ENCODE data around the gene TTLL12. TPM values are rescaled to one million over a fixed set of nuclear protein-coding genes. Genes with fewer than 3 reads are reported as not detected.

The TTLL12 gene
- total RNA-seq, 1 donor from 2014 or later: 21.4 TPM

DNA sequence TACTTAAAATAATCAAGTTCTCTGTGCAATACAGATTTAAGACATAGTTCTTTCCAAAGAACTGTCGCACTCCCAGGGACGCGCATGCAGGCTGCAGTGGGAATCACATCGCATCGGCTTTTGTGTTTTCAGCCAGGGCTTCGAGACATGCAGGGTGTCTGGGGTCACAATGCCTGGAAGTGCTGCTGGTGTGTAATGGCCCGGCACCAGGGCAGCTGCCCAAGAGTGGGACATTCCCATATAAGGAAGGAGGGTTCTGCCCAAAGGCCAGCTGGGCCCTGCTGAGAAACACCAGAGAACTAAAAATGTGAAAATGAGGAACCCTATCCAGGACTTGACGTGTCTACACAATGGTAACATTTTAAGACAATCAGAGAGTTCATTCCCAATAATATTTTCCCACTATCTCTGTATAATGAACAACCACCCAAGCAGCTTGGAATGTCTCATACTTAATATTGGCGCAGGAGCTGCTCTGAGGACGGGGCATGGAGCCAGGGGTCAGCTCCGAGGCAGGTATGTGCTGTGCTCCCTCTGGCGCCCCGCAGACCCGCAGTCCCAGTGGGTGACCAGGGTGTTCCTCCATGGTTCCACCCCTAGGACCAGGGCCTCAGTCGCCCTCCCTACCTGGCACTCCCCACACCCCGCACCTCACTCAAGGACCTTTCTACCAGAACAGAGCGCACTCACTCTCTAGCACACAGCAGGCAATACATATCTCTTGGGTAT, 55.0 kb downstream of the TTLL12 start:
- Histone ChIP-seq H3K9ac (ENCODE audit: low read length) (no peak overlapping the region), H3K27me3 (ENCODE audit: insufficient read depth, low read length) (no peaks in the 10 kb centered on the region), H4K20me1 (ENCODE audit: insufficient read depth, low read length) (peaks cover 9% of the 10 kb centered on the region), H2AFZ (ENCODE audit: low read depth, low read length) (no peak overlapping the region), H3K4me3 (ENCODE audit: insufficient read depth, low read depth, low read length) (no peak overlapping the region), H3K4me2 (ENCODE audit: low read length) (no peak overlapping the region), H3K9me3 (ENCODE audit: insufficient read depth, low read depth, low read length) (no peaks in the 10 kb centered on the region), H3K27ac (ENCODE audit: low read depth, low read length) (no peak overlapping the region), H3K79me2 (ENCODE audit: insufficient read depth, low read length) (no peaks in the 10 kb centered on the region), H3K36me3 (ENCODE audit: insufficient read depth, low read length) (peaks cover 17% of the 10 kb centered on the region), H3K4me1 (ENCODE audit: insufficient read depth, low read length) (peaks cover 12% of the 10 kb centered on the region)
- no peaks in the 10 kb centered on the region for H3K27me3 Mint-ChIP-seq (ENCODE audit: low read depth, unreplicated experiment)
- H3K9me3 Mint-ChIP-seq (ENCODE audit: unreplicated experiment): no peaks in the 10 kb centered on the region
- no peak for DNase-seq (ENCODE audit: low read depth)
- FAIRE-seq: no peak
- H3K4me1 Mint-ChIP-seq (ENCODE audit: low read depth, unreplicated experiment): peaks cover 11% of the 10 kb centered on the region
- no peak overlapping the region for H3K4me3 Mint-ChIP-seq (ENCODE audit: unreplicated experiment)
- H3K27ac Mint-ChIP-seq (ENCODE audit: unreplicated experiment): no peak overlapping the region
- H3K36me3 Mint-ChIP-seq (ENCODE audit: low read depth, unreplicated experiment): peaks cover 14% of the 10 kb centered on the region
- TF ChIP-seq EZH2 (IDR thresholded peaks at IDR 0.05; ENCODE audit: insufficient read depth, low read length): no peak
- TF ChIP-seq, protein P1, sequence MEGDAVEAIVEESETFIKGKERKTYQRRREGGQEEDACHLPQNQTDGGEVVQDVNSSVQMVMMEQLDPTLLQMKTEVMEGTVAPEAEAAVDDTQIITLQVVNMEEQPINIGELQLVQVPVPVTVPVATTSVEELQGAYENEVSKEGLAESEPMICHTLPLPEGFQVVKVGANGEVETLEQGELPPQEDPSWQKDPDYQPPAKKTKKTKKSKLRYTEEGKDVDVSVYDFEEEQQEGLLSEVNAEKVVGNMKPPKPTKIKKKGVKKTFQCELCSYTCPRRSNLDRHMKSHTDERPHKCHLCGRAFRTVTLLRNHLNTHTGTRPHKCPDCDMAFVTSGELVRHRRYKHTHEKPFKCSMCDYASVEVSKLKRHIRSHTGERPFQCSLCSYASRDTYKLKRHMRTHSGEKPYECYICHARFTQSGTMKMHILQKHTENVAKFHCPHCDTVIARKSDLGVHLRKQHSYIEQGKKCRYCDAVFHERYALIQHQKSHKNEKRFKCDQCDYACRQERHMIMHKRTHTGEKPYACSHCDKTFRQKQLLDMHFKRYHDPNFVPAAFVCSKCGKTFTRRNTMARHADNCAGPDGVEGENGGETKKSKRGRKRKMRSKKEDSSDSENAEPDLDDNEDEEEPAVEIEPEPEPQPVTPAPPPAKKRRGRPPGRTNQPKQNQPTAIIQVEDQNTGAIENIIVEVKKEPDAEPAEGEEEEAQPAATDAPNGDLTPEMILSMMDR (IDR thresholded peaks at IDR 0.05; ENCODE audit: insufficient read depth, low read depth, low read length): no peak

DNA sequence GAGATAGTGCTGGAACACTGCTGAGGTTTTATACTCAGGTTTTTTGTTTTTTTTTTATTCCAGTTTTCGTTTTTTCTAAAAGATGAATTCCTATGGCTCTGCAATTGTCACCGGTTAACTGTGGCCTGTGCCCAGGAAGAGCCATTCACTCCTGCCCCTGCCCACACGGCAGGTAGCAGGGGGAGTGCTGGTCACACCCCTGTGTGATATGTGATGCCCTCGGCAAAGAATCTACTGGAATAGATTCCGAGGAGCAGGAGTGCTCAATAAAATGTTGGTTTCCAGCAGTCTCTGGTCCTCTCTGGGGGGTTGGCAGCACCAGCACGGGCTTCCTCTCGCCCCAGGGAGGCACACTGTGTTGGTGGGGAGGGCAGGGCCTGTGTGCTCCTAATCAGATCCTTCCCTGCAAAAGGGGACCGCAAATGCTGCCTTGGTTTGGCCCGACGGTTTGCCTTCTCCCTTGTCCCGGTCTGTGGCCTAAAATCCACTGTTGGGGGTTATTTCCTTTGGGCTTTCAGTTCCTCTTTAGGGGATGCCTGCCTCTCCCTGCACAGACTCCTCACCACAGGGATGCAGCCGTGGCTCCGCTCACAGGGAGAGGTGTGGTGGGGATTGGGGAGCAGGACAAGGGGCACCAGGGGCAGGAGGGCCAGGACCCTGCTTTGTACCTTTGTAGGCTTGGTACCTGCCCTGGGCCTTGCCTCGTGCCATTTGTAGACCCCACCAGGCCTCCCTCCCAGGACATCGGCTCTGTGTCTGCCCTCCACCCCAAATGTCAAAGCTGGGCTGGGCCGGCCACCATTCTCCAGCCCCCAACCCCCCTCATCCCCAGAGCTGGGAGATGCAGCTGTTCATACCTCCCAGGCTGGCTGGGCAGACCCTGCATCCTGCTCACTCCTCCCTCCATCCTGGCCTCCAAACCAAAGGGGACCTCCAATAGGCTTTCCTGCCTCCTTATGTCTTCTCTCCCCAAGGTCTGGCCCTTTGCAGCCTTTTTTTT, 57.2 kb downstream of the TTLL12 start:
- Mint-ChIP-seq H3K27me3 (ENCODE audit: low read depth, unreplicated experiment) (no peaks in the 10 kb centered on the region), H3K4me1 (ENCODE audit: low read depth, unreplicated experiment) (peaks cover 12% of the 10 kb centered on the region), H3K9me3 (ENCODE audit: unreplicated experiment) (no peaks in the 10 kb centered on the region), H3K36me3 (ENCODE audit: low read depth, unreplicated experiment) (peaks cover 9% of the 10 kb centered on the region), H3K27ac (ENCODE audit: unreplicated experiment) (no peak overlapping the region), H3K4me3 (ENCODE audit: unreplicated experiment) (no peak overlapping the region)
- Histone ChIP-seq H3K4me1 (ENCODE audit: insufficient read depth, low read length) (peaks cover 18% of the 10 kb centered on the region), H2AFZ (ENCODE audit: low read depth, low read length) (no peak overlapping the region), H3K27me3 (ENCODE audit: insufficient read depth, low read length) (no peaks in the 10 kb centered on the region), H3K27ac (ENCODE audit: low read depth, low read length) (no peak overlapping the region), H3K36me3 (ENCODE audit: insufficient read depth, low read length) (peaks cover 7% of the 10 kb centered on the region), H3K9me3 (ENCODE audit: insufficient read depth, low read depth, low read length) (no peaks in the 10 kb centered on the region), H4K20me1 (ENCODE audit: insufficient read depth, low read length) (no peaks in the 10 kb centered on the region), H3K9ac (ENCODE audit: low read length) (no peak overlapping the region), H3K4me3 (ENCODE audit: insufficient read depth, low read depth, low read length) (no peak overlapping the region), H3K4me2 (ENCODE audit: low read length) (no peak overlapping the region), H3K79me2 (ENCODE audit: insufficient read depth, low read length) (no peaks in the 10 kb centered on the region)
- FAIRE-seq (no peak), DNase-seq (ENCODE audit: low read depth) (no peak)
- TF ChIP-seq, protein P1 (IDR thresholded peaks at IDR 0.05; ENCODE audit: insufficient read depth, low read depth, low read length): no peak
- no peak for TF ChIP-seq EZH2 (IDR thresholded peaks at IDR 0.05; ENCODE audit: insufficient read depth, low read length)

Data from astrocyte (in vitro differentiated cells and primary cell).